Activated naive CD4-positive, alpha-beta T cell treated with anti-CD3 and anti-CD28 coated beads, Interleukin-2, amount 50 U/mL, for 72 hours (primary cell): ENCODE measurements around the gene SRRM5. TPM values are rescaled to one million over a fixed set of nuclear protein-coding genes. Genes with fewer than 3 reads are reported as not detected.
"Not testable (repeated sequence)": the region's sequence is repeated elsewhere in the genome, so short reads cannot be mapped to it uniquely, and the experiment has no call there.

Source experiments
- ATAC-seq, 2 donors: fragments of 150-1000 bp; cut with Tn5 transposase; 2 replicates each; pipeline ENCODE4 v1.10.0; 2021; ENCODE audit warnings: mild to moderate bottlenecking in 2 of 2, moderate library complexity in 2 of 2
- DNase-seq, 2 donors: peaks; one replicate each; pipeline ENCODE4 v3.0.0; 2021 to 2022; ENCODE audit warnings: low spot score in 2 of 2
- H3K27ac Mint-ChIP-seq, 2 donors: one replicate each; pipeline ENCODE4 v1.8.0; 2022; ENCODE audit warnings: mild to moderate bottlenecking in 2 of 2, mixed read lengths in 2 of 2
- H3K36me3 Mint-ChIP-seq, 2 donors: one replicate each; pipeline ENCODE4 v1.8.0; 2022; ENCODE audit warnings: mixed read lengths in 2 of 2
- H3K9me3 Mint-ChIP-seq, 2 donors: one replicate each; pipeline ENCODE4 v1.8.0; 2022; ENCODE audit warnings: mixed read lengths in 2 of 2
- total RNA-seq, 2 donors: library from RNA; stranded (reverse); gene quantifications; one replicate each; pipeline ENCODE4 v1.2.3, GENCODE V29; 2022

SRRM5 gene
- total RNA-seq, 2 donors from 2014 or later, result 0.68 to 0.80 TPM

GRCh38 chr19:43599635-43600295 is 12.1 kb upstream of the SRRM5 start:
- peak overlapping the region in 1 of 2 donors; percentile 57 for H3K27ac Mint-ChIP-seq
- ATAC-seq (no peak), DNase-seq (no peak)
- no peaks in the 10 kb centered on the region for H3K9me3 Mint-ChIP-seq
- H3K36me3 Mint-ChIP-seq, result peaks cover 16 to 30% of the 10 kb centered on the region in 2 donors

- not testable (repeated sequence) for H3K9me3 Mint-ChIP-seq, ATAC-seq, DNase-seq
- H3K36me3 Mint-ChIP-seq, result peaks cover 15 to 27% of the 10 kb centered on the region in 2 donors
- peak overlapping the region in 1 of 2 donors; percentile 57 for H3K27ac Mint-ChIP-seq
Measured at GRCh38 chr19:43600326-43600725, 11.6 kb upstream of the SRRM5 start.

GRCh38 chr19:43605875-43606568 is 5.9 kb upstream of the SRRM5 start:
- H3K36me3 Mint-ChIP-seq, result no peaks in the 10 kb centered on the region
- H3K9me3 Mint-ChIP-seq, result no peaks in the 10 kb centered on the region
- no peak for DNase-seq
- no peak for ATAC-seq
- H3K27ac Mint-ChIP-seq, result peak overlapping the region; percentile 77 to 93

GRCh38 chr19:43606569-43607229 is 5.2 kb upstream of the SRRM5 start:
- Mint-ChIP-seq H3K36me3 (no peaks in the 10 kb centered on the region), H3K9me3 (no peaks in the 10 kb centered on the region), H3K27ac (peak overlapping the region in 1 of 2 donors; percentile 93)
- ATAC-seq (no peak), DNase-seq (no peak)

GRCh38 chr19:43607238-43608205 is 4.4 kb upstream of the SRRM5 start:
- no peaks in the 10 kb centered on the region for H3K9me3 Mint-ChIP-seq
- ATAC-seq (no peak), DNase-seq (no peak)
- H3K27ac Mint-ChIP-seq, result peak overlapping the region in 1 of 2 donors; percentile 2
- H3K36me3 Mint-ChIP-seq, result no peaks in the 10 kb centered on the region

GRCh38 chr19:43609872-43610271 is 2.0 kb upstream of the SRRM5 start:
- no peaks in the 10 kb centered on the region for H3K9me3 Mint-ChIP-seq
- peak overlapping the region in 1 of 2 donors; percentile 76 for H3K27ac Mint-ChIP-seq
- DNase-seq (no peak), ATAC-seq (no peak)
- no peaks in the 10 kb centered on the region for H3K36me3 Mint-ChIP-seq

- Mint-ChIP-seq H3K27ac (peak overlapping the region; percentile 67 to 76), H3K36me3 (no peaks in the 10 kb centered on the region), H3K9me3 (no peaks in the 10 kb centered on the region)
- no peak for ATAC-seq
- DNase-seq, result no peak
Measured at GRCh38 chr19:43610493-43610892, 1.4 kb upstream of the SRRM5 start.

GRCh38 chr19:43612374-43612773 is 486 bp downstream of the SRRM5 start:
- Mint-ChIP-seq H3K36me3 (no peaks in the 10 kb centered on the region), H3K9me3 (no peaks in the 10 kb centered on the region), H3K27ac (peak overlapping the region in 1 of 2 donors; percentile 64)
- DNase-seq (no peak), ATAC-seq (no peak)

- peak overlapping the region in 1 of 2 donors; percentile 34 for H3K27ac Mint-ChIP-seq
- no peaks in the 10 kb centered on the region for H3K36me3 Mint-ChIP-seq
- no peak for DNase-seq
- no peak for ATAC-seq
- no peaks in the 10 kb centered on the region for H3K9me3 Mint-ChIP-seq
Measured at GRCh38 chr19:43616306-43616705, 4.4 kb downstream of the SRRM5 start.

GRCh38 chr19:43616954-43617353 is 5.1 kb downstream of the SRRM5 start:
- ATAC-seq (no peak), DNase-seq (no peak)
- peak overlapping the region; percentile 4 to 34 for H3K27ac Mint-ChIP-seq
- no peaks in the 10 kb centered on the region for H3K9me3 Mint-ChIP-seq
- H3K36me3 Mint-ChIP-seq, result no peaks in the 10 kb centered on the region

GRCh38 chr19:43618921-43619261 is 7.0 kb downstream of the SRRM5 start:
- peak in 1 of 2 donors; percentile 53 for DNase-seq
- ATAC-seq, result peak; percentile 22 to 58
- Mint-ChIP-seq H3K36me3 (no peaks in the 10 kb centered on the region), H3K9me3 (no peaks in the 10 kb centered on the region), H3K27ac (peak overlapping the region; percentile 96 to 97)

GRCh38 chr19:43619262-43620060 is 7.6 kb downstream of the SRRM5 start, which contains the start of gene ZNF428:
Gene ZNF428 (minus strand): TSS chr19:43619629. CDS start chr19:43614304, 5,325 bp downstream.
- DNase-seq, result peak; percentile 87 to 93
- Mint-ChIP-seq H3K27ac (peak within 1 kb of the TSS; percentile 96 to 99), H3K9me3 (no peaks in the 10 kb centered on the region), H3K36me3 (no peaks in the 10 kb centered on the region)
- ATAC-seq, result peak; percentile 91 to 93

- ATAC-seq (no peak), DNase-seq (peak in 1 of 2 donors; percentile 84)
- Mint-ChIP-seq H3K27ac (peak overlapping the region; percentile 96 to 99), H3K9me3 (no peaks in the 10 kb centered on the region), H3K36me3 (no peaks in the 10 kb centered on the region)
Measured at GRCh38 chr19:43620061-43621001, 8.4 kb downstream of the SRRM5 start.

GRCh38 chr19:43622070-43622469 is 10.2 kb downstream of the SRRM5 start:
- H3K36me3 Mint-ChIP-seq, result no peaks in the 10 kb centered on the region
- no peak for ATAC-seq
- H3K9me3 Mint-ChIP-seq, result no peaks in the 10 kb centered on the region
- no peak overlapping the region for H3K27ac Mint-ChIP-seq
- DNase-seq, result no peak

GRCh38 chr19:43622956-43623355 is 11.1 kb downstream of the SRRM5 start:
- ATAC-seq (no peak), DNase-seq (no peak)
- no peak overlapping the region for H3K27ac Mint-ChIP-seq
- H3K9me3 Mint-ChIP-seq, result no peaks in the 10 kb centered on the region
- no peaks in the 10 kb centered on the region for H3K36me3 Mint-ChIP-seq
